Measurements from ENCODE around the gene DCDC2. TPM values are rescaled to one million over a fixed set of nuclear protein-coding genes. Genes with fewer than 3 reads are reported as not detected.
"Not testable (repeated sequence)": the region's sequence is repeated elsewhere in the genome, so short reads cannot be mapped to it uniquely, and the experiment has no call there.

DCDC2 gene
- total RNA-seq, 6 experiments from 2014 or later = not detected

- TF ChIP-seq CTCF (IDR thresholded peaks at IDR 0.05) = no peak
- H3K4me1 Mint-ChIP-seq (ENCODE audit: low read depth) = no peaks in the 10 kb centered on the region
- no peaks in the 10 kb centered on the region for H3K36me3 Mint-ChIP-seq (ENCODE audit: low read depth)
- H3K27me3 Mint-ChIP-seq (ENCODE audit: insufficient read depth) = no peaks in the 10 kb centered on the region
- H3K4me3 Mint-ChIP-seq = no peak overlapping the region
- DNase-seq = no peak
- no peak overlapping the region for H3K27ac Mint-ChIP-seq
- peaks cover 57% of the 10 kb centered on the region for H3K9me3 Mint-ChIP-seq
Measured at GRCh38 chr6:24148154-24148570, 209.7 kb downstream of the DCDC2 start.

GRCh38 chr6:24147511-24148153 is 210.2 kb downstream of the DCDC2 start:
- Mint-ChIP-seq H3K27me3 (ENCODE audit: insufficient read depth) (no peaks in the 10 kb centered on the region), H3K9me3 (peaks cover 54% of the 10 kb centered on the region), H3K4me1 (ENCODE audit: low read depth) (no peaks in the 10 kb centered on the region), H3K27ac (no peak overlapping the region), H3K36me3 (ENCODE audit: low read depth) (no peaks in the 10 kb centered on the region), H3K4me3 (no peak overlapping the region)
- no peak for DNase-seq
- no peak for TF ChIP-seq CTCF (IDR thresholded peaks at IDR 0.05)

- peaks cover 56% of the 10 kb centered on the region for H3K9me3 Mint-ChIP-seq
- no peak for TF ChIP-seq CTCF (IDR thresholded peaks at IDR 0.05)
- no peaks in the 10 kb centered on the region for H3K36me3 Mint-ChIP-seq (ENCODE audit: low read depth)
- no peaks in the 10 kb centered on the region for H3K27me3 Mint-ChIP-seq (ENCODE audit: insufficient read depth)
- no peaks in the 10 kb centered on the region for H3K4me1 Mint-ChIP-seq (ENCODE audit: low read depth)
- H3K4me3 Mint-ChIP-seq = no peak overlapping the region
- no peak overlapping the region for H3K27ac Mint-ChIP-seq
- no peak for DNase-seq
Measured at GRCh38 chr6:24146871-24147270, 211.0 kb downstream of the DCDC2 start.

GRCh38 chr6:24145690-24146131 is 212.1 kb downstream of the DCDC2 start:
- H3K4me1 Mint-ChIP-seq (ENCODE audit: low read depth) = no peaks in the 10 kb centered on the region
- no peak for TF ChIP-seq CTCF (IDR thresholded peaks at IDR 0.05)
- no peak overlapping the region for H3K27ac Mint-ChIP-seq
- H3K27me3 Mint-ChIP-seq (ENCODE audit: insufficient read depth) = no peaks in the 10 kb centered on the region
- H3K4me3 Mint-ChIP-seq = no peak overlapping the region
- H3K36me3 Mint-ChIP-seq (ENCODE audit: low read depth) = no peaks in the 10 kb centered on the region
- peaks cover 57% of the 10 kb centered on the region for H3K9me3 Mint-ChIP-seq
- DNase-seq = no peak

- DNase-seq; H3K36me3 Mint-ChIP-seq (ENCODE audit: low read depth); H3K27me3 Mint-ChIP-seq (ENCODE audit: insufficient read depth); H3K4me3 Mint-ChIP-seq; H3K27ac Mint-ChIP-seq; H3K4me1 Mint-ChIP-seq (ENCODE audit: low read depth): not testable (repeated sequence)
- peaks cover 65% of the 10 kb centered on the region for H3K9me3 Mint-ChIP-seq
Measured at GRCh38 chr6:24142733-24143132, 215.1 kb downstream of the DCDC2 start.

- Mint-ChIP-seq H3K36me3 (ENCODE audit: low read depth) (no peaks in the 10 kb centered on the region), H3K27ac (no peak overlapping the region), H3K4me1 (ENCODE audit: low read depth) (no peaks in the 10 kb centered on the region), H3K9me3 (peaks cover 49% of the 10 kb centered on the region), H3K4me3 (no peak overlapping the region), H3K27me3 (ENCODE audit: insufficient read depth) (no peaks in the 10 kb centered on the region)
- no peak for TF ChIP-seq CTCF (IDR thresholded peaks at IDR 0.05)
- no peak for DNase-seq
Measured at GRCh38 chr6:24140591-24140990, 217.3 kb downstream of the DCDC2 start.

All from HFFc6 (cell line).